ENCODE data around the gene GPR32. TPM values are rescaled to one million over a fixed set of nuclear protein-coding genes. Genes with fewer than 3 reads are reported as not detected.

The GPR32 gene
- total and polyA plus RNA-seq, 7 donors, result not detected

- H3K9me3 ChIP-seq, result no peaks in the 10 kb centered on the region
- H3K4me3 ChIP-seq, result no peak overlapping the region
- 39 to 45% (median 42%) methylated on average over 18 of the region's 18 CpGs for WGBS, 3 donors
- intact Hi-C loops (cut with DNase I), result no loop called here
- ATAC-seq (peak in 3 of 4 donors; percentile 24 to 35 (median 27)), DNase-seq (no peak)
- H3K36me3 ChIP-seq (ENCODE audit: insufficient read depth in 1 of 2, low read depth in 1 of 2), result peaks cover 3 to 40% of the 10 kb centered on the region in 2 donors
- H3K27ac ChIP-seq, result no peak overlapping the region
- H3K4me1 ChIP-seq, result no peaks in the 10 kb centered on the region
- peaks cover 0 to 2% (median 0%) of the 10 kb centered on the region in 3 donors for H3K27me3 ChIP-seq (ENCODE audit: insufficient read depth in 3 of 3, low read length in 2 of 3)
- no peak for TF ChIP-seq CTCF (IDR thresholded peaks at IDR 0.05)
Observed at GRCh38 chr19:50794876-50795663, 24.8 kb downstream of the GPR32 start.

GRCh38 chr19:50795664-50796073 lies 25.4 kb downstream of the GPR32 start:
- ATAC-seq (no peak), DNase-seq (no peak)
- H3K4me3 ChIP-seq, result no peak overlapping the region
- H3K9me3 ChIP-seq, result no peaks in the 10 kb centered on the region
- no peaks in the 10 kb centered on the region for H3K4me1 ChIP-seq
- intact Hi-C loops (cut with DNase I), result no loop called here
- TF ChIP-seq CTCF (IDR thresholded peaks at IDR 0.05), result no peak
- WGBS, 3 donors, result 76 to 88% (median 77%) methylated on average over 4 of the region's 4 CpGs
- peaks cover 0 to 2% (median 0%) of the 10 kb centered on the region in 3 donors for H3K27me3 ChIP-seq (ENCODE audit: insufficient read depth in 3 of 3, low read length in 2 of 3)
- no peak overlapping the region for H3K27ac ChIP-seq
- H3K36me3 ChIP-seq (ENCODE audit: insufficient read depth in 1 of 2, low read depth in 1 of 2), result peaks cover 3 to 43% of the 10 kb centered on the region in 2 donors

- no peak for DNase-seq
- Histone ChIP-seq H3K27me3 (ENCODE audit: insufficient read depth in 3 of 3, low read length in 2 of 3) (peaks cover 0 to 2% (median 0%) of the 10 kb centered on the region in 3 donors), H3K27ac (no peak overlapping the region), H3K4me3 (no peak overlapping the region), H3K36me3 (ENCODE audit: insufficient read depth in 1 of 2, low read depth in 1 of 2) (peaks cover 3 to 48% of the 10 kb centered on the region in 2 donors), H3K4me1 (no peaks in the 10 kb centered on the region), H3K9me3 (no peaks in the 10 kb centered on the region)
- no peak for ATAC-seq
- intact Hi-C loops (cut with DNase I), result no loop called here
- WGBS, 3 donors, result 83 to 86% (median 86%) methylated on average over 9 of the region's 9 CpGs
- no peak for TF ChIP-seq CTCF (IDR thresholded peaks at IDR 0.05)
Observed at GRCh38 chr19:50796128-50796633, 25.9 kb downstream of the GPR32 start.

- ATAC-seq (no peak), DNase-seq (no peak)
- no peak overlapping the region for H3K4me3 ChIP-seq
- H3K27me3 ChIP-seq (ENCODE audit: insufficient read depth in 3 of 3, low read length in 2 of 3), result peaks cover 0 to 2% (median 0%) of the 10 kb centered on the region in 3 donors
- H3K36me3 ChIP-seq (ENCODE audit: insufficient read depth in 1 of 2, low read depth in 1 of 2), result peaks cover 3 to 55% of the 10 kb centered on the region in 2 donors
- H3K4me1 ChIP-seq, result no peaks in the 10 kb centered on the region
- no peak for TF ChIP-seq CTCF (IDR thresholded peaks at IDR 0.05)
- intact Hi-C loops (cut with DNase I), result no loop called here
- 76 to 89% (median 83%) methylated on average over 8 of the region's 8 CpGs for WGBS, 3 donors
- no peaks in the 10 kb centered on the region for H3K9me3 ChIP-seq
- H3K27ac ChIP-seq, result no peak overlapping the region
Observed at GRCh38 chr19:50796634-50797428, 26.6 kb downstream of the GPR32 start.

Measured in psoas muscle (tissue), 8 donors.